T-cell (primary cell): ENCODE measurements around the gene NFIC. TPM values are rescaled to one million over a fixed set of nuclear protein-coding genes. Genes with fewer than 3 reads are reported as not detected.

Experiments used
- ATAC-seq, 4 experiments: fragments of 200-7000 bp in 3 of 4; fragments of 150-1000 bp in 1 of 4; cut with Tn5 transposase; replicated peaks in 1 of 4; 1 replicate in 3 of 4; 2 replicates in 1 of 4; pipeline ENCODE4 v1.10.0; 2021; ENCODE audit warnings: moderate library complexity in 3 of 4, mild to moderate bottlenecking in 2 of 4, moderate number of reproducible peaks in 1 of 4
- CTCF ChIA-PET, 2 donors: fragments of 300-600 bp; sonication (Branson Sonifier 250); formaldehyde crosslinking; loops; one replicate each; lab custom pipeline; 2022; ENCODE audit warnings: antibody characterized with exemption in 2 of 2; lab: Charles Lee
- POLR2A ChIA-PET, 2 donors: fragments of 300-600 bp; sonication (Branson Sonifier 250); formaldehyde crosslinking; loops; one replicate each; lab custom pipeline; 2022; ENCODE audit warnings: antibody characterized with exemption in 2 of 2; lab: Charles Lee
- DNase-seq, 35 experiments: peaks; one replicate each; pipeline versions ENCODE4 v3.0.0 to v3.0.0-alpha.2; 2013 to 2023
- H3K27ac ChIP-seq: one replicate; pipeline ENCODE4 v1.5.1; 2013; ENCODE audit warnings: low read length
- H3K27me3 ChIP-seq, 2 experiments: replicated peaks in 1 of 2; 1 replicate in 1 of 2; 2 replicates in 1 of 2; pipeline versions ENCODE4 v1.6.1 to v1.7.0; 2013; ENCODE audit warnings: low read length in 1 of 2, mixed read lengths in 1 of 2; ENCODE audit not compliant: control insufficient read depth in 2 of 2, insufficient read depth in 2 of 2; ENCODE audit errors: extremely low read depth in 1 of 2
- H3K36me3 ChIP-seq, 2 donors: 1 replicate in 1 of 2; 2 replicates in 1 of 2; pipeline versions ENCODE4 v1.6.1 to v1.7.0; 2013; ENCODE audit warnings: low read length in 1 of 2; ENCODE audit not compliant: control insufficient read depth in 2 of 2, insufficient read depth in 1 of 2; ENCODE audit errors: extremely low read depth in 1 of 2
- H3K4me1 ChIP-seq, 2 experiments: 1 replicate in 1 of 2; 2 replicates in 1 of 2; pipeline versions ENCODE4 v1.6.1 to v1.7.0; 2013; ENCODE audit warnings: low read length in 2 of 2, mixed read lengths in 1 of 2; ENCODE audit not compliant: insufficient read depth in 2 of 2, control insufficient read depth in 1 of 2; ENCODE audit errors: extremely low read depth in 1 of 2
- H3K4me3 ChIP-seq, 2 donors: 1 replicate in 1 of 2; 2 replicates in 1 of 2; pipeline versions ENCODE4 v1.5.1 to v1.7.0; 2013; ENCODE audit warnings: mild to moderate bottlenecking in 2 of 2, low read length in 1 of 2, moderate library complexity in 1 of 2; ENCODE audit not compliant: control insufficient read depth in 1 of 2; ENCODE audit errors: extremely low read depth in 1 of 2
- H3K9me3 ChIP-seq: 2 replicates; pipeline ENCODE4 v1.7.0; 2013
- H3K27ac Mint-ChIP-seq, 2 donors: one replicate each; pipeline ENCODE4 v1.8.0; 2020 to 2021; ENCODE audit warnings: mild to moderate bottlenecking in 2 of 2, mixed read lengths in 2 of 2
- H3K27me3 Mint-ChIP-seq, 2 donors: one replicate each; pipeline ENCODE4 v1.8.0; 2021 to 2022; ENCODE audit warnings: mixed read lengths in 2 of 2
- H3K36me3 Mint-ChIP-seq: one replicate; pipeline ENCODE4 v1.8.0; 2021; ENCODE audit warnings: mixed read lengths
- H3K4me1 Mint-ChIP-seq, 3 donors: one replicate each; pipeline ENCODE4 v1.8.0; 2020 to 2022; ENCODE audit warnings: mixed read lengths in 3 of 3, mild to moderate bottlenecking in 1 of 3
- H3K4me3 Mint-ChIP-seq, 3 donors: one replicate each; pipeline ENCODE4 v1.8.0; 2020 to 2022; ENCODE audit warnings: mild to moderate bottlenecking in 3 of 3, mixed read lengths in 3 of 3, moderate library complexity in 3 of 3
- H3K9me3 Mint-ChIP-seq, 3 donors: one replicate each; pipeline ENCODE4 v1.8.0; 2020 to 2022; ENCODE audit warnings: mixed read lengths in 3 of 3
- WGBS: methylation state at CpG from one replicate; pipeline ENCODE4 v1.1.5; 2013; ENCODE audit warnings: missing lambda C conversion rate; ENCODE audit not compliant: insufficient coverage; 5-methylcytosine and 5-hydroxymethylcytosine counted together
- total RNA-seq, 35 experiments: library from RNA in 6 of 35; stranded (reverse) in 6 of 35; fragments of 120-200 nt in 1 of 35; gene quantifications; one replicate each; pipeline versions ENCODE4 v1.2.1 to v1.2.4 and lab custom pipeline; 2013 to 2026

Gene NFIC
- total RNA-seq, 5 donors from 2014 or later (not counting 1 experiment from before 2014, with no cell fraction given) = 27.1 to 41.7 (median 37.2) TPM

DNA sequence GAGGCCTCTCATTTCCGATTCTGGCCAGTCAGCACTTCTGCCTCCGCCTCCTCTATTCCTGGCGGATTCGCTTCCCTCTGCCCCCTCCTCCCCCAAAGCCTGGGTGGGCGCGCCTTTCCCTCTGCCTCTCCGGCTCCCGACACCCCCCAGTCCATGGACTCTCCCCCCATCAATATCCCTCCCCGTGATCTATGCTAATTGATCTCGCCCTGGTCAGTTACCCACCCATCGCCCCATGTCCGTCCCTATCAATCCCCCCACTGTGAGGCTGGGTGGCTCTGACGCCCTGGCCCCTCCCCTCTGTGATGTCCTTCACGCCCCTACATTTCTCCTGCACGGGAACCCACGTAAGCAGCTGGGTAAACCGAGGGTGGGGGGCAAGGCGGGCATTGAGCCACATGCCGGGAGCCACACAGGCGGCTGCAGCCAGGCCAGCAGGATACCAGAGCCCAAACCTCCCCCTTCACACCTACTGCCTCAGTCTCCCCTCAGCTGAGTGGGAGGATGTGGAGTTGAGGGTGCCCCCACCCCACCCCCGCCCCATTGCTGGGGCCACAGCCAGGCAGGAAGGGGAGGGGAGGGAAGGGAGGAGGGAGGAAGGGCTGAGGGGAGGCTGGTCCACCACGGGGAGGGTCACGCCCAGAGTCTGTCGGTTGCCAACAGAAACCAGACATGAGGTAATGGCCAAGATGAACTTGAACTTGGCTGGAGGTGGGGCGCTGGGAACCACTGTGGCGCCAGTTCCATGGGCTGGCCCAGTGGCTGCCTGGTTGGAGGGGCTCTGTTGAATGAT is 92.9 kb downstream of the NFIC start:
- no peak overlapping the region for H3K4me3 ChIP-seq
- no peaks in the 10 kb centered on the region for H3K4me1 ChIP-seq
- H3K27me3 Mint-ChIP-seq = no peaks in the 10 kb centered on the region
- no peaks in the 10 kb centered on the region for H3K9me3 Mint-ChIP-seq
- DNase-seq (no peak), ATAC-seq (no peak)
- H3K36me3 Mint-ChIP-seq = peaks cover 4% of the 10 kb centered on the region
- H3K27ac Mint-ChIP-seq = no peak overlapping the region
- WGBS = 82% methylated on average over 17 of the region's 26 CpGs
- ChIA-PET POLR2A (no interaction called here), CTCF (no interaction called here)
- no peak overlapping the region for H3K27ac ChIP-seq
- H3K4me1 Mint-ChIP-seq = no peaks in the 10 kb centered on the region
- H3K36me3 ChIP-seq = peaks cover 0 to 4% of the 10 kb centered on the region in 2 donors
- no peak overlapping the region for H3K4me3 Mint-ChIP-seq
- no peaks in the 10 kb centered on the region for H3K9me3 ChIP-seq
- no peaks in the 10 kb centered on the region for H3K27me3 ChIP-seq

DNA sequence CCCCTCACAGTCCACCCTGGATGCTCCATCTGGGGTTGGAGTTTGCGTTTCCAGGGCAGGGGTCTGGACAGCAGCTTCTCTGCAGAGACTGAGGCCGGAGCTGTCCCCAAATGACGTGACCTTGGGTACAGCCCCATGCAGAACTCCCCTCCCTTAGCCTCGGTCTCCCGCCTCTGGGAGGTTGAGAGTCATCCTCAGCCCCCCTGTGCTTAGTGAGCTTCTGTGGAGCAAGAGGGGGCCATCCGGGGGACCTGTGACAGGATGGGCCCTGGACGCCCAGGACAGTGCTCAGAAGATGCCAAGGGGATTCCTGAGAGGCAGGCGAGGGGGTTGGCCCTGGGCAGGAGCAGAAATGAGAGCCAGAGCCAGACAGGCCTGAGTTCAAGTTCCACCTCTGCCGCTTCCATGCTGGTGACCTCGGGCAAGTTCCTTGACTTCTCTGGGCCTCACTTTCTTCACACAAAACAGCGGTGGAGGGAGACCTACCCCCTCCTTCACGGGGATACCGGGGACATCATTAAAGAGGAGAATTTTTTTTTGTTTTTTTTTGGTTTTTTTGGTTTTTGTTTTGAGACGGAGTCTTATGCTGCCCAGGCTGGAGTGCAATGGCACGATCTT is 93.7 kb downstream of the NFIC start:
- ChIA-PET POLR2A (no interaction called here), CTCF (no interaction called here)
- H3K4me1 Mint-ChIP-seq = no peaks in the 10 kb centered on the region
- H3K4me3 ChIP-seq = no peak overlapping the region
- 93% methylated on average over 3 of the region's 15 CpGs for WGBS
- no peaks in the 10 kb centered on the region for H3K9me3 Mint-ChIP-seq
- peaks cover 0 to 3% of the 10 kb centered on the region in 2 donors for H3K36me3 ChIP-seq
- H3K27ac Mint-ChIP-seq = no peak overlapping the region
- no peaks in the 10 kb centered on the region for H3K9me3 ChIP-seq
- H3K27me3 ChIP-seq = no peaks in the 10 kb centered on the region
- DNase-seq (no peak), ATAC-seq (no peak)
- no peak overlapping the region for H3K4me3 Mint-ChIP-seq
- H3K27ac ChIP-seq = no peak overlapping the region
- no peaks in the 10 kb centered on the region for H3K4me1 ChIP-seq
- no peaks in the 10 kb centered on the region for H3K27me3 Mint-ChIP-seq
- peaks cover 4% of the 10 kb centered on the region for H3K36me3 Mint-ChIP-seq

DNA sequence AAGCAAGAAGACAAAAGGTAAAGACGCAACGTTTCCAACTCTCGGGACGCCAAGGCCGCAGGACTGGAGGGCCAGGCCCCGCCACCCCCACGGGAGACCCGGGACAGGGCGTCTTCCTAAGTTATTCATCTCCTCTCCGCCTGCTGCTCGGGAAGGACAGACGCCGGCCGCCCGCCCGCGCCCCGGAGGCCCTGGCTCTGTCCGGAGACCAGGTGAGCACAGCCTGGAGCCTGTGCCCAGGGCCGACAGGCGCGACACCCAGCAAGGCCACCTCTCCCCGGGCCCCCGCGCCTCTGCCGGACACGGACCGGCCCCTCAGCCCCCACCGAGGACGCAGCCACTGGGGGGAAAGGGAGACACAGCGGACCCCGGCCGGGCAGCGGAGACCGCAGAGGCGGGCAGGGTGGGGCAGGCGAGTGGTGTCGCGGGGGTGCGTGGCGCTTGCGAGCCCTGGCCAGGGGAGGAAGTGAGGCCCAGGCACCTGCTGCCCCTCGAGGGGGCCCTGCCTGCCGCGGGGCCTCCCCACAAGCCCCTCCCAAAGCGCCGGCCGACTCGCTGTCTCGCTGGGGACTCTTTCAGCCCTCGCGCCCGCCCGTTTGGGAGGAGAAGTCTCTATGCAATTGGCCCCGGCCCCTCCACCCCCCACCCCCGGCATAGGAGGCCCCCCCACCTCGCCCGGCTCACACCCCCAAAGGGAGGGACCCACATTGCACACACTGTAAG is 96.8 kb downstream of the NFIC start:
- WGBS = 95% methylated on average over 31 of the region's 58 CpGs
- POLR2A ChIA-PET = no interaction called here
- H3K27ac ChIP-seq = no peak overlapping the region
- H3K27me3 ChIP-seq = no peaks in the 10 kb centered on the region
- no peaks in the 10 kb centered on the region for H3K27me3 Mint-ChIP-seq
- no peak overlapping the region for H3K4me3 ChIP-seq
- DNase-seq (no peak), ATAC-seq (peak in 1 of 4 experiments; percentile 23)
- no peak overlapping the region for H3K27ac Mint-ChIP-seq
- CTCF ChIA-PET = no interaction called here
- no peaks in the 10 kb centered on the region for H3K9me3 Mint-ChIP-seq
- no peak overlapping the region for H3K4me3 Mint-ChIP-seq
- H3K36me3 ChIP-seq = no peaks in the 10 kb centered on the region
- H3K36me3 Mint-ChIP-seq = peaks cover 4% of the 10 kb centered on the region
- H3K9me3 ChIP-seq = no peaks in the 10 kb centered on the region
- H3K4me1 Mint-ChIP-seq = no peaks in the 10 kb centered on the region
- no peaks in the 10 kb centered on the region for H3K4me1 ChIP-seq

DNA sequence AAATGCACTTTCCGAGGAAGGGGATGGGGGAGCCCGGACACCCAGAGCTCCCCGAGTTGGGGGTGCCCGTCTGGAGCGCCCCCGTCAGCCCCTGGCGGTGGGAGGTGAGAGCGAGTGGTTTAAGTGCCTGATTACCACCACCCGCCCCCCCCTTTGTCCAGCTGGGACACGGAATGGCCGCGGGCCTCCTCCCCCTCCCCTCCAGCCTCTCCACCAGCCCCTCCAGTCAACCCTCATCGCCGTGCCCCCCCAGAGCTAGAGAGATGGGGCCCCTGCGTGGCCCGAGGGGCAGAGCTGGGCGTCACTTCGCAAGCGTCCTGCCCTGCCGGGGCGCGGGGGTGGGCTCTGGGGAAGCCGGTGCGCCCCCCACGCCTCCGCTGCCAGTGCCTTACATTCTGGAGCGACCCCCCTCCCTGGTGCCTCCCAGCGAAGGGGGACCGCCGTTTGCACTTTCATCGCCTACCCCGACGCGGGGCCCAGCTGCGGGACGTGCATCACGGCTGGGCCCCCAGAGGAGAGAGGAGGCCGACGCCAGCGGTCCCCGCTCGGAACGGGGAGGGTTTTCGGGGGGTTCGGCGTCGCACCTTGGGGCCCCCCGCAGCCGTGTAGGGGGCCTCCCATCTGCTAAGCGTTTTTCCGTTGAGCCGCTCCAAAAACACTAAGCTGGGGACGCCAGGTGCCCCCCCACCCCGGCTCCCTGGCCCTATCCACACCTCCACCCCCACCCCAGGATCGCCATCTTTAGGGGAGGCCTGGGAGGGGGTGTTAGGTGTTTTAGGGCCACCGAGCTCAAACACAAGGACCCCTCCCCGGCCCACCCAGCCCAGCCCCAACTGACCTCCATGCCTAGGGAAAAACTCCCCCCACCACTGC is 97.6 kb downstream of the NFIC start:
- Mint-ChIP-seq H3K4me1 (no peaks in the 10 kb centered on the region), H3K27me3 (no peaks in the 10 kb centered on the region), H3K27ac (no peak overlapping the region), H3K9me3 (no peaks in the 10 kb centered on the region), H3K36me3 (peaks cover 4% of the 10 kb centered on the region), H3K4me3 (no peak overlapping the region)
- H3K36me3 ChIP-seq = no peaks in the 10 kb centered on the region
- CTCF ChIA-PET = interaction anchor here in 1 of 2 donors (0.6 kb wide), 1 partner anchor 23 kb away, joined by 4 read pairs; no protein-coding TSS in a partner anchor
- WGBS = 94% methylated on average over 32 of the region's 57 CpGs
- no peak overlapping the region for H3K27ac ChIP-seq
- no peaks in the 10 kb centered on the region for H3K27me3 ChIP-seq
- ATAC-seq (no peak), DNase-seq (no peak)
- H3K4me1 ChIP-seq = no peaks in the 10 kb centered on the region
- POLR2A ChIA-PET = interaction anchor here in 1 of 2 donors (0.6 kb wide), 1 partner anchor 221 kb away, joined by 6 read pairs; no protein-coding TSS in a partner anchor
- no peaks in the 10 kb centered on the region for H3K9me3 ChIP-seq
- no peak overlapping the region for H3K4me3 ChIP-seq

DNA sequence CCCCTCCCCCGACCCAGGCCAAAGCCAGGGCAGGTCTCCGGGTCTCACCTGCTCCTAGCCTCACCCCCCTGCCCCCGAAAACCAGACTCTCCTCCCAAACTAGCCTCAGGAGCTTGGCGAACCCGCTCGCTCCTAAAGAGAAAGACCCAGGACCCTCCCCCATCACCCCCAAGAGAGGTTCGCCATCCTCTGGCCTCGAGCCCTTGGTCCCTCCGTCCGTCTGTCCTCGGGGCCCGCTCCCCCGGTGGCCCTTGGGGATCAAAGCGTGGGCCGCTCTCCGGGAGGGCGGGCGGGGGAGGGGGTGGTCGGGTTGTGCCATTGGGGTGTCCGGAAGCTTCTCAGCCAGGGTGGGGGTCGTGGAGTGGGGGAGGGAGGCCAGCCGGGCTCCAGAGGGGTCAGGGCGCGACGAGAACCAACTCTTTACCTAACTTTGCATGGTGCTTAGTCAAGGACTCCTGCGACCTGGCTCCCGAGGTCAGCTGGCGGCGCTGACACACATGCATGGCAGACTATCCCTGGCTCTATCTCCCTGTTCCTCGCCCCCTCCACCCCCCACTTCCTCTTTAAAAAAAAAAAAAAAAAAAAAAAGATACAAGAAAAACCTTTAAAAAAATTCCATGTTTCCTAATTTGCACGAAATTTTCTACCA is 98.3 kb downstream of the NFIC start:
- CTCF ChIA-PET = interaction anchor here (0.6 to 0.7 kb wide), 2 partner anchors 24 to 174 kb away, joined by 3 to 4 read pairs; no protein-coding TSS in a partner anchor

More for the DNA sequence above, 98.3 kb downstream of the NFIC start:
- Histone ChIP-seq H3K27ac (no peak overlapping the region), H3K36me3 (no peaks in the 10 kb centered on the region), H3K27me3 (no peaks in the 10 kb centered on the region), H3K9me3 (no peaks in the 10 kb centered on the region), H3K4me1 (no peaks in the 10 kb centered on the region), H3K4me3 (no peak overlapping the region)
- Mint-ChIP-seq H3K27ac (no peak overlapping the region), H3K27me3 (no peaks in the 10 kb centered on the region), H3K36me3 (peaks cover 4% of the 10 kb centered on the region), H3K4me3 (no peak overlapping the region), H3K9me3 (no peaks in the 10 kb centered on the region), H3K4me1 (no peaks in the 10 kb centered on the region)
- no peak for DNase-seq
- 93% methylated on average over 8 of the region's 31 CpGs for WGBS
- POLR2A ChIA-PET = interaction anchor here in 1 of 2 donors (0.6 kb wide), 1 partner anchor 222 kb away, joined by 6 read pairs; no protein-coding TSS in a partner anchor
- ATAC-seq = no peak
